ENCODE results near the gene AFF4. TPM values are rescaled to one million over a fixed set of nuclear protein-coding genes. Genes with fewer than 3 reads are reported as not detected.

AFF4 gene
- total RNA-seq, 2 experiments from 2014 or later, result 97.9 to 103 TPM

GRCh38 chr5:132826424-132827082 lies 136.9 kb downstream of the AFF4 start:
- Histone ChIP-seq H3K4me3 (ENCODE audit: low read length) (no peak overlapping the region), H3K9me3 (ENCODE audit: control insufficient read depth in 1 of 2, insufficient read depth in 1 of 2, low read length in 2 of 2) (peaks cover 0 to 14% of the 10 kb centered on the region in 2 experiments), H3K27ac (ENCODE audit: low read depth in 1 of 2, low read length in 2 of 2) (no peak overlapping the region), H3K4me1 (ENCODE audit: insufficient read depth, low read length) (peaks cover 28% of the 10 kb centered on the region), H3K36me3 (ENCODE audit: insufficient read depth, low read length) (no peaks in the 10 kb centered on the region), H3K27me3 (ENCODE audit: control insufficient read depth in 1 of 2, insufficient read depth in 2 of 2, low read length in 2 of 2) (peaks cover 52 to 72% of the 10 kb centered on the region in 2 experiments)
- ATAC-seq (ENCODE audit: poor library complexity) (no peak), DNase-seq (no peak)
- peak overlapping the region; percentile 34 for H3K4me3 Mint-ChIP-seq
- H3K4me1 Mint-ChIP-seq (ENCODE audit: low read depth), result peaks cover 17% of the 10 kb centered on the region
- TF ChIP-seq CTCF (IDR thresholded peaks at IDR 0.05), result no peak
- no peaks in the 10 kb centered on the region for H3K9me3 Mint-ChIP-seq
- intact Hi-C loops (cut with DNase I, micrococcal nuclease), result no loop called here
- no peaks in the 10 kb centered on the region for H3K36me3 Mint-ChIP-seq (ENCODE audit: low read depth)
- POLR2A ChIA-PET, result no interaction called here
- H3K27me3 Mint-ChIP-seq, result peaks cover 77% of the 10 kb centered on the region
- H3K27ac Mint-ChIP-seq, result no peak overlapping the region
- CTCF ChIA-PET, result interaction anchor here (1.5 kb wide), 1 partner anchor 11 kb away, joined by 4 read pairs; no protein-coding TSS in a partner anchor

GRCh38 chr5:132825834-132826391 lies 137.5 kb downstream of the AFF4 start:
- TF ChIP-seq CTCF (IDR thresholded peaks at IDR 0.05), result no peak
- Histone ChIP-seq H3K4me1 (ENCODE audit: insufficient read depth, low read length) (peaks cover 26% of the 10 kb centered on the region), H3K4me3 (ENCODE audit: low read length) (no peak overlapping the region), H3K36me3 (ENCODE audit: insufficient read depth, low read length) (no peaks in the 10 kb centered on the region), H3K27ac (ENCODE audit: low read depth in 1 of 2, low read length in 2 of 2) (no peak overlapping the region), H3K9me3 (ENCODE audit: control insufficient read depth in 1 of 2, insufficient read depth in 1 of 2, low read length in 2 of 2) (peaks cover 0 to 14% of the 10 kb centered on the region in 2 experiments), H3K27me3 (ENCODE audit: control insufficient read depth in 1 of 2, insufficient read depth in 2 of 2, low read length in 2 of 2) (peaks cover 48 to 66% of the 10 kb centered on the region in 2 experiments)
- ATAC-seq (ENCODE audit: poor library complexity) (no peak), DNase-seq (peak in 2 of 14 experiments; percentile 42 to 55)
- peaks cover 74% of the 10 kb centered on the region for H3K27me3 Mint-ChIP-seq
- ChIA-PET CTCF (interaction anchor here (1.5 kb wide), 1 partner anchor 10 kb away, joined by 4 read pairs; no protein-coding TSS in a partner anchor), POLR2A (no interaction called here)
- H3K4me3 Mint-ChIP-seq, result peak overlapping the region; percentile 34
- H3K36me3 Mint-ChIP-seq (ENCODE audit: low read depth), result no peaks in the 10 kb centered on the region
- intact Hi-C loops (cut with DNase I, micrococcal nuclease), result no loop called here
- H3K9me3 Mint-ChIP-seq, result no peaks in the 10 kb centered on the region
- no peak overlapping the region for H3K27ac Mint-ChIP-seq
- H3K4me1 Mint-ChIP-seq (ENCODE audit: low read depth), result peaks cover 11% of the 10 kb centered on the region

Other genes starting within 250 kb of the AFF4 start
- 10 to 100 TPM; 10.2 to 12.4 TPM for gene KIF3A, start 226.1 kb downstream of the AFF4 start, total RNA-seq
- 1 to 10 TPM; 7.2 to 8.8 TPM for gene CCNI2, start 216.2 kb downstream of the AFF4 start, total RNA-seq
- 1 to 10 TPM; 4.4 to 5.3 TPM for gene SEPTIN8, start 186.4 kb downstream of the AFF4 start, total RNA-seq
- not detected for gene SOWAHA, start 150.3 kb downstream of the AFF4 start, total RNA-seq
- gene SHROOM1, start 133.0 kb downstream of the AFF4 start, total RNA-seq, result under 1 TPM in 1 of 2 experiments, not detected in 1; 0.59 TPM
- 1 to 10 TPM in 1 of 2 experiments, under 1 TPM in 1; 0.91 to 1.6 TPM for gene GDF9, start 97.2 kb downstream of the AFF4 start, total RNA-seq
- gene UQCRQ, start 97.0 kb downstream of the AFF4 start, total RNA-seq, result 100 to 1,000 TPM; 119 to 132 TPM
- gene LEAP2, start 90.0 kb downstream of the AFF4 start, total RNA-seq, result under 1 TPM; 0.30 to 0.31 TPM
- gene ZCCHC10, start 62.9 kb upstream of the AFF4 start, total RNA-seq, result 10 to 100 TPM; 17.7 to 20.1 TPM
- gene HSPA4, start 88.4 kb upstream of the AFF4 start, total RNA-seq, result 10 to 100 TPM; 42.2 to 44.7 TPM

Data from CD4-positive, alpha-beta T cell (primary cell).